NOMO-1 treated with DMSO at 0.1 percent for 48 hours (cell line): ENCODE measurements around the gene OR51B2.
"Not testable (repeated sequence)": the region's sequence is repeated elsewhere in the genome, so short reads cannot be mapped to it uniquely, and the experiment has no call there.

ENCODE experiments used
- DNase-seq: peaks from one replicate; lab custom pipeline; 2025; ENCODE audit not compliant: unreplicated experiment; lab: John Stamatoyannopoulos, UW

The OR51B2 gene, protein sequence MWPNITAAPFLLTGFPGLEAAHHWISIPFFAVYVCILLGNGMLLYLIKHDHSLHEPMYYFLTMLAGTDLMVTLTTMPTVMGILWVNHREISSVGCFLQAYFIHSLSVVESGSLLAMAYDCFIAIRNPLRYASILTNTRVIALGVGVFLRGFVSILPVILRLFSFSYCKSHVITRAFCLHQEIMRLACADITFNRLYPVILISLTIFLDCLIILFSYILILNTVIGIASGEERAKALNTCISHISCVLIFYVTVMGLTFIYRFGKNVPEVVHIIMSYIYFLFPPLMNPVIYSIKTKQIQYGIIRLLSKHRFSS

DNA sequence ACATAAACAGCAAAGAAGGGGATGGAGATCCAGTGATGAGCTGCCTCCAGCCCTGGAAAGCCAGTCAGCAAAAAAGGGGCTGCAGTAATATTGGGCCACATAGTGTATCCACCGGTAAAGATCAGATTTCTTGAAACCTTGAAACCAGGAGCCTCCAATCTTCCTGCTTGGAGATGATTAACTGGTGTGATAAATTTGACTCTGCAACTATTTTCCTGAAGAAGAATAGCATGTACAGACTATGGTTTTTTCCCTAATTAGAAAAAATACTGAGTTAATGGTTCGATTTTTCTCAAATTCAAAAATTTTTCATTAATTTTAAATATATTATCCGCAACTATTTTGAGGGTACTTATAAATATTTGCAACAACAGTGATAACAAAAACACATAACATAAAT, at the start of gene OR51B2:
OR51B2 (minus strand) TSS at position 101 of the 400 bp plus-strand sequence; CDS start at position 101, 0 bp downstream.
- DNase-seq = no peak

DNA sequence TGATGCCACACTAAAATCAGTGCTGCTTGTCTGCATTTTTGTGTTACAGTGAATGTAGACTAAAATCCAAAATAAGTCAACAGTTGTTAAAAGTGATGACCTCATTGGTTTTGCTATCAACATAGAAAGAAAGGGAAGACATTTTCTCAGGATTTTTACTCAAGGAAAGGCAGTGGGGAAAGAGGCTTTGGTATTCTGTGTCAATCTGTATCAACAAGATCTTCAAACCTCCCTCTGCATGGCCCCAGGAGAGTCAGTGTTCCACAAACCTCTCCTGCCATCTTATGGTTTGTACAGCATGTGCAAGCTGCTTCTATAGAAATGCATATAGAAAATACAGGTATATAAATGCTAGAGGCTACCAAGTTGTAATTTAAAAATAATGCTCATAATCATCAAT, 45.7 kb upstream of the OR51B2 start:
- DNase-seq = no peak

DNA sequence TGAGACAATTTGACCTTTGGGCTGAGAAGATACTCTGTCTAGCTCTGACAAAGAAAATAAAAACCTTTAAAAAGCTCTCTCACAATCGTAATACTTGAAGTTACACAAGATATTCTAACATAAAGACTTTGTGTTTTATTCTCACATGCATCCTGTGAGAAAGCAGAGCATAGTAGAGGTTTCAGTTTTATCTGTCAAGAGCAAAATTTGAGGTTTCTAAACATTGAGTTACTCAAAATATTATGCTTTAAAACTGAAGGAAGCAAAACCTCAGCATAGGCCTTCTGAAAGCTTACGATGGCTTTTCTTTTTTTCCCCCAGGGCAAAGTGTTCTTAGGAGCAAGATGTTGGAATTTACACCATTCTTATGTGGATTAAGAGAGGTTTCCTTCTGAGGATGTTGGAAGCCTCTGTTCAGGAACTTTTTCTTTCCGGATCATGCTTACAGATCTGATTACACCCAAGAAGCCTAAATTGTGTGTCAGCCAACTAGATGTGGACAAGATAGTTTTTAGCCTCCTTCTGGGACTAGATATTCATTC, 44.5 kb upstream of the OR51B2 start:
- no peak for DNase-seq

DNA sequence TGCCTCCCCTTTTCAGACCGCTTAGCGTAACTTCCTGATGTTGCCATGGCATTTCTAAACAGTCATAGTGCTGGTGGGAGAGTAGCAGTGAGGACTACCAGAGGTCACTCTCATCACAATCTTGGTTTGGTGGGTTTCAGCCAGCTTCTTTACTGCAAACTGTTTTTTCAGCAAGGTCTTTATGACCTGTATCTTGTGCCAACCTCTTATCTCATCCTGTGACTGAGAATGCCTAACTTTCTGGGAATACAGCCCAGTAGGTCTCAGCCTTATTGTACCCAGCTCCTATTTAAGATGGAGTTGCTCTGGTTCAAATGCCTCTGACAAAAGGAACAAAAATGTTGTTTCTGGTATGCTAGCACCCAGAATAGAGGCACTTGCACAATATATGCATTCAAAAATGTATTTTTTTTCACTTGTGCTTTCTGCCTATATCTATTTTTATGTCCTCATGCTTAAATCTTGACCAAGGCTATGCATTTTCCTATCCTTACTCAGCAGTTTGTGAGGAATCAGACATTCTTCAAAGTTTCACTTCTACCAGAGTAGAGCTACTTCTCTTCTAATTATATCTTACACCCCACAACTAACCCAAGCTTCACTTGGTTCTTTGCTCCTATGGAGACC, 43.5 kb upstream of the OR51B2 start:
- no peak for DNase-seq

DNA sequence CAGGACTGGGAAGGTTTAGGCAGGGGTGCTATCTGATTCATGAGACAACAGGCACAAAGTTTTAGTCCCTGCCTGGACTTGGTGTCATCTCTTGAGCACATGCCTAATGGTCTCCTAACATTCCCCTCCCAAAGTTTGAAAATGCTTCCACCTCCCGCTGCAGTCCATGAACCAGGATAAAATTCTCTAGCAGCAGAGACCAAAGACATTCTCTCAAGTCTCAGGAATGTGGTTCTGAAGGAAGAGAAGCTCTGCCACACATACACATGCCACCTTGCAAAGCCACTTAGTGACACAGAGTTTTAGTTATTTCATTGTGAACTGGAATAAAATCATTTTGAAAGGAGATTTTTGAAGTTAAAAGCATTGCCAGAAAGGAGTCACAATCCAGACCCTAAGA, 42.8 kb upstream of the OR51B2 start:
- no peak for DNase-seq

DNA sequence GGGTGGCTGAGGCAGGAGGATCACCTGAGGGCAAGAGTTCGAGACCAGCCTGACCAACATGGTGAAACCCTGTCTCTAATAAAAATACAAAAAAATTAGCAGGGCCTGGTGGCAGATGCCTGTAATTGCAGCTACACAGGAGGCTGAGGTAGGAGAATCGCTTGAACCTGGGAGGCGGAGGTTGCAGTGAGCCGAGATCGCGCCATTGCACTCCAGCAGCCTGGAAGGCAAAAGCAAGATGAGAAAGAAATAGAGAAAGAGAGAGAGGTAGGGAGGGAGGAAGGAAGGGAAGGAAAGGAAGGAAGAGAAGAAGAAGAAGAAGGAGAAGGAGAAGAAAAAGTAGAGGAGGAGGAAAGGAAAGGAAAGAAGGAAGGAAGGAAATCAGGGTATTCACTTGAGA, 42.3 kb upstream of the OR51B2 start:
- DNase-seq = not testable (repeated sequence)

DNA sequence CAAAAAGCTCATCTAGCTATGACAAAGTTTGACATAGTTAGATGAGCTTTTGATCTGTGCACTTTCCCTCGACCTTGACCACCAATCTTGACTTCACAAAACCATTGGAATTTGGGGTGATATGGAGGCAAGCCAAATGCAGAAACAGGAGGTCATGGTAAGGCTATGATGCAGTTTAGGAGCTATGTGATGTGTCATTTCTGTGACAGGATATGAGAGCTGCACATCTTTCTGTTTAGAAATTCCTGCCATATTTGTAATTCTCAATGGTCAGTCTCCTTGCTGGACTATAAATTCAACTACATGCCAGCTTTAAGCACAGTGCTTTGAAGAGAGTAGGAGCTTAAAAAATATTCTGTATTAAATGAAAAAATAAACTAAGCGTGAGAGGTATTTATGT, 40.1 kb upstream of the OR51B2 start:
- no peak for DNase-seq

DNA sequence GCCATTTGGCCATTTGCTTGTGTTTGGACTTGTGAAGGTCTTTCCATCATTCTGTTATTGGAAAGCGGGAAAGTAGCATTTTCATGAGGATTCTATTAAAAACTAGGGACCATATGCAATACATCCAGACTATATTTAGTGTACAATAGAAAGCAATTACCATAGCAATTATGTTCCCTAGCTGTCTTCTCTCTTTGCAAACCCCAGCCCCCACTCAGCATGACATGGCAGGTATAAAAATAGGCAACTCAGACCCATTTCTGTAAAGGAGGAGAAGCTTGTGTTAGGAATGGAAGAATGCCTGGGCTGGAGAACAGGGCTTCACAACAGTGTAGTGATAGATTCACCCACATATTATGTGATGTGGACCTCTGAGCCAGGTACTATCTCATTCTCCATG, 39.6 kb upstream of the OR51B2 start:
- DNase-seq = no peak

DNA sequence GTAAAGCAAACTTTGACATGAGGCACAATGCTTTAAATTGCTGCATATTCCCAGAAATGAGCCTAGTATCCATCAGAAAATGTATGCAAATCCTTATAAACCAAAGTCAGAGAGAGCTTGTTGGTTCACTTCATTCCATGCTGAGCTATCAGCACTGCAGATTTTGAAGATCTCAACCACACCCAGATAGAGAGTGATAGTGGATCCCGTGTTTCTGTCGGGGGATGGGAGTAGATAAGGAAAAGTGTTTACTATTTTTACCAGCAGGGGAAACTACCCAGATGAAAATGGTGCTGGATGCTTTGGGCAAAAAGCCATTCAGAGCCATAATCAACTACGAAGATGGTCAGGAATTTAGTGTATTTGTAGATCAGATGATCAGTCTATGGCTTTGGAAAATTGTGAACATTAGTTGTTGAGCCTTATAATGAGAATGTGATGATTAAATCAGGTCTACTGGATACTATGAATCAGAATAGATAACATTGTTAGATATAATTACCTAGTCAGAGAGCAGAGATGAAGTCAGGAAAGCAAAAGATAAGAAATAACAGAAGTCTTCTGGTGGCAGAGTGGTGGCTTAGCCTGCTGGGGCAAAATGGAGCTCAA, 38.0 kb upstream of the OR51B2 start:
- DNase-seq = no peak

DNA sequence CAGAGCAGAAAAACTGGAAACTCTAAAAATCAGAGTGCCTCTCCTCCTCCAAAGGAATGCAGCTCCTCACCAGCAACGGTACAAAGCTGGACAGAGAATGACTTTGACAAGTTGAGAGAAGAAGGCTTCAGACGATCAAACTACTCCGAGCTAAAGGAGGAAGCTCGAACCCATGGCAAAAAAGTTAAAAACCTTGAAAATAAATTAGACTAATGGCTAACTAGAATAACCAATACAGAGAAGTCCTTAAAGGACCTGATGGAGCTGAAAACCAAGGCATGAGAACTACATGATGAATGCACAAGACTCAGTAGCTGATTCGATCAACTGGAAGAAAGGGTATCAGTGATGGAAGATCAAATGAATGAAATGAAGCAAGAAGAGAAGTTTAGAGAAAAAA, 31.9 kb upstream of the OR51B2 start:
- DNase-seq = not testable (repeated sequence)

DNA sequence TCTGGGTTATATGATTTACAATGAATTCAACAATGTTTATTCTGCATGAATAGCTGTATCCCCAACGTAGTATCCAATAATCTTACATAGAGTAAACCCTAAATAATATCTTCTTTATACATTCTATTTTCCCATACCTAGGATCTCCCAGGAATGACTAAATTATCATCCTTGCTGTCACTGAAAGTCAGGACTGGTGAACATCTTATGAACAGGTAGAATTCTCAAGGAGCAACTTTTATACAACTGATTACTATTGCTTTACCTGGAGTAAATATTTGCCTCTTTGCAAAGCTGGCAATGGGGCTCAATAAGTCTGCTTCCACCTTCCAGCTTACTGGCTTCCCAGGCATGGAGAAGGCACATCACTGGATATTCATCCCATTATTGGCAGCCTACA, 27.1 kb upstream of the OR51B2 start, which contains the start of gene OR51B6:
OR51B6 (plus strand) TSS at position 301 of the 400 bp plus-strand sequence; CDS start at position 301, 0 bp downstream.
- no peak for DNase-seq

DNA sequence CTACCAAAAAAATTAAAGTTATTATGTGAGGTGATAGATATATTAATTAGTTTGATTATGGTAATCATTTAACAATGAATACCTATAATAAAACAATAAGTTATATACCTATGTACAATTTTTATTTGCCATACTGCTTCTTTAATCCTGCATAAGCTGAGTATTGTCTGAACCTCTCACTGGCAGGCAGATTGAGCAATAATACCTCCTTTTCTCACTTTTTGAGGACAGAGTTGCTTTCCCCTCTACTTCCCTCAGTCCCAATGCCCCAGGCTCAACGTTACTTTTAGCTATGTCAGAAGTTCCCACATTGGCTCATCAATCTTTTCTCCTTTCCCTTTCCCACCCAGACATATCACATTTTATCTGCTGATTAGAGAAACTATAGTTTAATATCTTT, 25.5 kb upstream of the OR51B2 start:
- DNase-seq = no peak

DNA sequence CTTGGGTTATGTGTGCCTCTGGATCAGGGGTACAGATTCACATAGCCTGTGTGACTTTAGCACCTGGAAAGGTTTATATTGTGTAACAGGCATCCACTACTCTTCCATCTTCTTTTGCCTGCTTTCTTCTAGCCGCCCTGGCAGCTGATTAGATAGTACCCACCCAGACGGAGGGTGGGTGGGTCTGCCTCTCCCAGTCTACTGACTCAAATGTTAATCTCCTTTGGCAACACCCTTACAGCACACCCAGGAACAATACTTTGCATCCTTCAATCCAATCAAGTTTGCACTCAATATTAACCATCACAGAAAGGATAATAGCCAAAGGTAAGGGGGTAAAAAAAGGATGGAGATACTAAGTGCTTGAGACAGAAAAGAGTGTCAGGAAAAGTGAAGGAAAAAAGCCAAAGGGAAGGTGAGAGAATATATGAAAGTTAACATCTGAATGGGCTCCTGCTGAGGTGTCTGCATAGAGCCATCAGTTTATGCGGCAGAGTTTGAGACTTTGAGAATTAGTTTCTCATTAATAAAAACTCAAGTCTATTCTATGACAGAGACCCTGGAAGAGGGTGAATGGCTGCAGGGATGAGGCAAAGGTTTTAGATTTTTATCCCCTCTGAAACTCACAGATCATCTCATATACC, 24.6 kb upstream of the OR51B2 start:
- DNase-seq = no peak

DNA sequence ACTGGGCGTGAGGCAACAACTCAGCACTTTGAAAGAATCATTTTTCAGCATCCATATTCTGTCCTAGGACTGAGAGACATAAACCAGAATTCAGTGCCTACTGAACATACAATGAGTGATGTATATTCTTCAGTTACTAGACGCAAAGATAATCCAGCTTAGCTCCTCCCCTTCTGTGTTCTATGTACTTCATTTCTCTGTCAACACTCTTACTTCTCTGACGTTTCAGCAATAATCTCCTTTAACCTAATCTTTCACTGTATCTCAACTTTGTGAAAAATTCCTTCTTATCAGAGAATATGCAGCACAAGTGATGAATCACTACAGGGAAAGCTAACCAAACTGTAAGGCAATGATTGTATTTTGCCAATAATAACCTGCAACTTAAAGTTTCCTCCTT, 21.7 kb upstream of the OR51B2 start:
- DNase-seq = no peak

DNA sequence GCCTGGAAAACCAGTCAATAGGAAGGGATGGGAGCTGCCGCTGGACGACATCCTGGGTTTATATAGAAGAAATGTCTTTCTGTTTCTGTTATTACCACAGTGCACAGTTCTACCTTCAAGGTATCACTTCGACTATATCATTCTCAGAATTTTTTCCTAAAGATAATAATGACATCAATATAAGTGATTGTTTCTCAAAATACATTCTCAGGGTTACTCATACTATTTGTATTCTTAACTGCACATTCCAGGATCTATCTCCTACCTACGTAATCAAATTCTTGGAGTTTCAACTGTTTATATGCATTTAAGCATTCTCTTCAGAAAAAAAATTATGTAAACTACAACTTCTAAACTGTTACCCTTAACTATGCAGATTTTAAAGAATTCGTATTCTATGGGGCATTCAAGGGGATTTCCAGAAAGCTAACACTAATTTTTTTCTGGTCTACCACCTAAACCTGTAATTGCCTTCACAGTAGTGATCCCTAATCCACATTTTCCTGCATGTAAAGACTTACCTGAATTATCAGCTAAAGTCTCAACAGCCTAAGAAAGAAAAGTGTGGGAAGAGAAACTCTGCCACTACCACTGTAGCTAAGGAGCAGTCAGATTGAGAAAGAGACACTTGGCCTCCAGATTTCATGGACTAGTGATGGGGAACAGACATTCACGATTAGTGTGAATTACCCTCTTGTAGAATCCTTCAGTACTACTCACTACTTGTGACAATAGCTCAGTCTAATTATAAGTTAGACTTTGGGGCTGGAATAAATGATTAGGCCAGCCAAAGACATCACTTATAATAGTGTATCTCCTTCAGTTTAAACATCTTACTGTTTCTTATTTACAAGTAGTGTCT, 19.6 kb upstream of the OR51B2 start, which contains the start of gene OR51B5:
OR51B5 (minus strand) TSS at position 51 of the 862 bp plus-strand sequence; CDS start at position 51, 0 bp downstream.
- no peak for DNase-seq

DNA sequence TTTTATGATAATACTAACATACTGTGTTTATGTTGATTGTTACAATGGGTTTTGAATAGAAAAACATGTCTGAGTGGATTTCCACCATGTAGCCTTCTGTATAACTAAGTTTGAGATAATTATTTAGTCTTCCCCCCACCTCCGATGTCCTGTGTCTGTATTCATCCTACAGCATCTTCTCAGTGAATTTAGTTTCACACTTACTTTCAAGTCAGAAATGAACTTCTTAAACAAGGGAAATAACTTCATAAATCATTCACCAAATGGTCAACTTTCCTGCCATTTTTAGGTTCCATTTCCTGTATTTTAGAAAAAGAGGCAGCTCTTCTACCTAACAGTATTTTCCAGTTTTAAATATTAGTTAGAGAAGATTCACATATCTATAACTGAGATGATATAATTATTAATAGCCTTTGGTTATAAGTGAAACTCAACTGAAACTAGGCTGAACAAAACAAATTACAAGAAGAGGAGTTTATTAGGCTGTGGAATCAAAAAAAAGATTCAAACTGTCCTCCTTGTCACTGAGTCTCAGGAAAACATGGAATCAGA, 15.8 kb upstream of the OR51B2 start:
- DNase-seq = no peak

DNA sequence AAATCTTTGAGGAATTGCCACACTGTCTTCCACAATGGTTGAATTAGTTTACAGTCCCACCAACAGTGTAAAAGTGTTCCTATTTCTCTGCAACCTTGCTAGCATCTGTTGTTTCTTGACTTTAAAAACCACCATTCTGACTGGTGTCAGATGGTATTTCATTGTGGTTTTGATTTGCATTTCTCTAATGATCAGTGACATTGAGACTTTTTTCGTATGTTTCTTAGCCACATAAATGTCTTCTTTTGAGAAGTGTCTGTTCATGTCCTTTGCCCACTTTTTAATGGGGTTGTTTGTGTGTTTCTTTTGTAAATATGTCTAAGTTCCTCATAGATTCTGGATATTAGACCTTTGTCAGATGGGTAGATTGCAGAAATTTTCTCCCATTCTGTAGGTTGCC, 13.2 kb upstream of the OR51B2 start:
- not testable (repeated sequence) for DNase-seq

DNA sequence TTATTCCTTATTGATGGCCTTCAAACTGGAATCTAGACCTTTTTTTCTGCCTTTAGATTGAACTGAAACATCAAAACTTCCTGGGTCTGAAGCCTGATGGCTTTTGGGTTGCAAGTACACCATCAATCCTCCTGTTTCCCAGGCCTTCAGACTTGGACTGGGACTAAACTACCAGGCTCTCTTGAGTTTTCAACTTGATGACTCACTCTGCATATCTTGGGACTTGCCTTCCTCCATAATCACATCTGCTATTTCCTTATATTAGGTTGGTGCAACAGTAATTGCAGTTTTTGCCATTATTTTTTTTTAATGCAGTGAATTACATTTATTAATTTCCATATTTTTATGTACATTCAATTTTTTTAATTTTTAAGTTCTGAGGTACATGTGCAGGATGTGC, 12.2 kb upstream of the OR51B2 start:
- DNase-seq = no peak

DNA sequence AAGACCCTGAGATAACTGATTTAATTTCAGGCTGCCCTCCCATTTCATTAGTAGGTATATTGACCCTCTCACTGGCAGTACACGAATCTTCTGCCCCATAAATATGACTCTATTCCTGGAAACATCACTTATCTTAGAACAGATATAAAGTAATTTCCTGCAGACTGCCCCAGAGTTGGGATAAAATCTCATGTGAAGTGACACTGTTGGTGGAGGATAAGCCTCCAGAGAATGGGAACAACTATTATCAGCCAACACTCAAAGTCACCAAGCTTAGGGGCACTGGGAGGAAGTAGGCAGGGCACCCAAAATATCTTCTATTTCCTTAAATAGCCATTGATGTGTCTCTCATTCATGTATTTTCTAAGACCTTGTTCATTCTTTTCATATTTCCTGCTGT, 11.1 kb upstream of the OR51B2 start:
- no peak for DNase-seq

DNA sequence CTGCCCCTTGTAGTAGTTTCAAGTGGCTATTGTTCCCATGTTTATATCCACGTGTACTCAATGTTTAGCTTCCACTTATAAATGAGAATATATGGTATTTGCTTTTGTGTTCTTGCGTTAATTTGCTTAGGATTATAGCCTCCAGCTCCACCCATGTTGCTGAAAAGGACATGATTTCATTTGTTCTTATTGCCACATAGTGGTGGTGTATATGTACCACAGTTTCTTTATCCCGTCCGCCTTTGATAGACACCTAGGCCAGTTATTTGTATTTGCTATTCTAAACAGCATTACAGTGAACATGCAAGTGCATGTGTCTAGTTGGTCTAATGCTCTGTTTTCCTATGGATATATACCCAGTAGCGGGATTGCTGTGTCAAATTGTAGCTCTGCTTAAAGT, 6.8 kb downstream of the OR51B2 start:
- DNase-seq = no peak
